Activated CD4-positive, alpha-beta T cell treated with anti-CD3 and anti-CD28 coated beads, Interleukin-2, amount 10 ng/mL, durations not matched to agents 7 days and 5 days (primary cell): ENCODE data around the gene CST8. TPM values are rescaled to one million over a fixed set of nuclear protein-coding genes. Genes with fewer than 3 reads are reported as not detected.

Source experiments
- CTCF ChIA-PET: fragments of 350-600 bp; sonication (Branson Sonifier 250); formaldehyde crosslinking; loops from one replicate; lab custom pipeline; 2021; ENCODE audit warnings: antibody characterized with exemption; lab: Charles Lee
- POLR2A ChIA-PET: fragments of 350-600 bp; sonication (Branson Sonifier 250); formaldehyde crosslinking; loops from one replicate; lab custom pipeline; 2021; ENCODE audit warnings: antibody characterized with exemption; lab: Charles Lee
- DNase-seq: peaks from one replicate; pipeline ENCODE4 v3.0.0-alpha.2; 2020
- H3K27ac Mint-ChIP-seq: one replicate; pipeline ENCODE4 v1.8.0; 2021; ENCODE audit warnings: mild to moderate bottlenecking, moderate library complexity, mixed read lengths
- H3K27me3 Mint-ChIP-seq: one replicate; pipeline ENCODE4 v1.8.0; 2021; ENCODE audit warnings: mixed read lengths
- H3K36me3 Mint-ChIP-seq: one replicate; pipeline ENCODE4 v1.8.0; 2021; ENCODE audit warnings: low read depth, mixed read lengths
- H3K4me1 Mint-ChIP-seq: one replicate; pipeline ENCODE4 v1.8.0; 2021; ENCODE audit warnings: mixed read lengths
- H3K4me3 Mint-ChIP-seq: one replicate; pipeline ENCODE4 v1.8.0; 2021; ENCODE audit warnings: mild to moderate bottlenecking, moderate library complexity, mixed read lengths
- H3K9me3 Mint-ChIP-seq: one replicate; pipeline ENCODE4 v1.8.0; 2021; ENCODE audit warnings: mixed read lengths
- total RNA-seq, 2 experiments: library from RNA; stranded (reverse); gene quantifications; one replicate each; pipeline ENCODE4 v1.2.3, GENCODE V29; 2021

Gene CST8
- total RNA-seq, 2 experiments from 2014 or later = not detected

GRCh38 chr20:23536328-23536974, 45.5 kb downstream of the CST8 start:
- POLR2A ChIA-PET = no interaction called here
- H3K9me3 Mint-ChIP-seq = no peaks in the 10 kb centered on the region

GRCh38 chr20:23537030-23537429, 46.1 kb downstream of the CST8 start:
- H3K4me1 Mint-ChIP-seq = no peaks in the 10 kb centered on the region
- no peaks in the 10 kb centered on the region for H3K36me3 Mint-ChIP-seq
- H3K9me3 Mint-ChIP-seq = no peaks in the 10 kb centered on the region
- CTCF ChIA-PET = no interaction called here
- no peak overlapping the region for H3K27ac Mint-ChIP-seq
- H3K27me3 Mint-ChIP-seq = peaks cover 10% of the 10 kb centered on the region
- POLR2A ChIA-PET = no interaction called here
- no peak overlapping the region for H3K4me3 Mint-ChIP-seq
- no peak for DNase-seq

More at GRCh38 chr20:23536328-23536974, 45.5 kb downstream of the CST8 start:
- Mint-ChIP-seq H3K27me3 (peaks cover 10% of the 10 kb centered on the region), H3K4me3 (no peak overlapping the region), H3K27ac (no peak overlapping the region), H3K4me1 (peaks cover under 1% of the 10 kb centered on the region), H3K36me3 (no peaks in the 10 kb centered on the region)
- no peak for DNase-seq
- CTCF ChIA-PET = no interaction called here

DNA sequence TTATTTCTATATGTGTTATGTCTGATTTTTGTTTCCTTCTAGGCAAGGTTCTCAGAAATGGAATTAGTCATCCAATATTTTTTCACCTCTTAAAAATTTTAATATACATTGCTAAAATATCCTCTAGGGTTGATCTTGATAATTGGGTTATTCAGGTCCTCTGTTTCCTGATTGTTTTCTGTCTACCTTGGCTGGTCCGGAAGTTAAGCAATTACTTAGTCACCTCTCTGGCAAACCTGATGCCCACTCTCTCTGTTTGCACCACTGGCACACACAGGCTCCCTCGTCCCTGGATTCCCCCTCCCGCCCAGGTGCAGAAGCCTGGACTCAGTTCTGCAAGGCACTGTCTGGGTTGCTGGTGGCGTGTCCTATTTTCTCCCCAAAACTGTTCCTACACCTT, 49.7 kb downstream of the CST8 start:
- no peaks in the 10 kb centered on the region for H3K36me3 Mint-ChIP-seq
- no peak for DNase-seq
- no peaks in the 10 kb centered on the region for H3K9me3 Mint-ChIP-seq
- ChIA-PET POLR2A (no interaction called here), CTCF (no interaction called here)
- H3K4me1 Mint-ChIP-seq = no peaks in the 10 kb centered on the region
- no peak overlapping the region for H3K4me3 Mint-ChIP-seq
- H3K27me3 Mint-ChIP-seq = peaks cover 10% of the 10 kb centered on the region
- no peak overlapping the region for H3K27ac Mint-ChIP-seq

DNA sequence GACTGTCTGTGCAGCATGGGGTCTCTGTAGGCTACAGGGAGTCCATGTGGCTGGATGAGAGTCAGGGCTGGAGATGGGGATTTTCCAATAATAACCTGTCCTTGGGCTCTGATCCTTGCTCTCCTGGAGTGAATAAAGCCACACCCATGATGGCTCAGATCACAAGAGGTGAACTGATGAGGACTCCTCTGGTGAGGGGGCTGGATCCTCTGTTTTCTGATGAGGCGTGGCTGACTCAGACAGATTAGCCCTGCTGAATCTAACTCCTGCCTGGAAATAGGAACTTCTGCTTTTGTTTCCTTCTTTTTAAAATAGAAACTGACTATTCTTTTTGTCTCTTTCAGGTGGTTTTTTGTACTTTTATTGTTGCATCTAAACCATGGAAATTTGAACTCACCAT, 50.4 kb downstream of the CST8 start:
- POLR2A ChIA-PET = no interaction called here
- DNase-seq = no peak
- CTCF ChIA-PET = no interaction called here
- Mint-ChIP-seq H3K4me1 (no peaks in the 10 kb centered on the region), H3K27me3 (peaks cover 10% of the 10 kb centered on the region), H3K36me3 (no peaks in the 10 kb centered on the region), H3K4me3 (no peak overlapping the region), H3K9me3 (no peaks in the 10 kb centered on the region), H3K27ac (no peak overlapping the region)

DNA sequence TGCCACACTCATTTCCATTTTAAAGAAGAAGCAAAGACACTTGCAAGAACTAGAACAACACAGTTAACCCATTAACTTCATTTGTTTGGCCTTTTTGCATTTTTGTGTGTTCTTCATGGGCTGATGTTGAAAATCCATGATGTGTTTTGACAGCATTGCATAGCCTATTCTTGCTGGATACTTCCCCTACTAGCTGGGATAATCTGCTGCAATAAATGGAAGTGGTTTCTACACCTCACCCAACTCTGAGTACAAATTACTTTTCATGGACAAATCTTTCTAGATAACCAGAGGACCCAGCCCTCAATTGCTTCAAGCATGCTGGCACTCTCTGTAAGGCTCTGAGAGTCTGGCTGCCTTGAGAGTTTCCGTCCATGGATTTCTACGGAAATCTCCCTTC, 50.9 kb downstream of the CST8 start:
- no peak overlapping the region for H3K4me3 Mint-ChIP-seq

GRCh38 chr20:23542801-23543200, 51.9 kb downstream of the CST8 start:
- H3K9me3 Mint-ChIP-seq = no peaks in the 10 kb centered on the region
- no peaks in the 10 kb centered on the region for H3K36me3 Mint-ChIP-seq
- CTCF ChIA-PET = no interaction called here
- POLR2A ChIA-PET = no interaction called here
- peaks cover 10% of the 10 kb centered on the region for H3K27me3 Mint-ChIP-seq
- H3K4me1 Mint-ChIP-seq = no peaks in the 10 kb centered on the region
- no peak overlapping the region for H3K4me3 Mint-ChIP-seq
- DNase-seq = no peak
- no peak overlapping the region for H3K27ac Mint-ChIP-seq

More for the DNA sequence above, 50.9 kb downstream of the CST8 start:
- H3K27ac Mint-ChIP-seq = no peak overlapping the region
- no peak for DNase-seq
- no peaks in the 10 kb centered on the region for H3K4me1 Mint-ChIP-seq
- POLR2A ChIA-PET = no interaction called here
- no peaks in the 10 kb centered on the region for H3K36me3 Mint-ChIP-seq
- CTCF ChIA-PET = interaction anchor here (0.9 kb wide), 1 partner anchor 19 kb away, joined by 3 read pairs; no protein-coding TSS in a partner anchor
- peaks cover 10% of the 10 kb centered on the region for H3K27me3 Mint-ChIP-seq
- no peaks in the 10 kb centered on the region for H3K9me3 Mint-ChIP-seq

GRCh38 chr20:23544133-23544532, 53.2 kb downstream of the CST8 start:
- Mint-ChIP-seq H3K4me1 (no peaks in the 10 kb centered on the region), H3K27ac (no peak overlapping the region), H3K27me3 (peaks cover 9% of the 10 kb centered on the region), H3K9me3 (no peaks in the 10 kb centered on the region), H3K4me3 (no peak overlapping the region), H3K36me3 (no peaks in the 10 kb centered on the region)
- DNase-seq = no peak
- ChIA-PET CTCF (no interaction called here), POLR2A (no interaction called here)

Other genes with a start within 250 kb of the CST8 start
- 10 to 100 TPM; 28.1 to 28.2 TPM for gene NXT1, start 140.3 kb upstream of the CST8 start, total RNA-seq
- gene GZF1, start 128.9 kb upstream of the CST8 start, total RNA-seq = 10 to 100 TPM; 12.3 to 15.5 TPM
- 10 to 100 TPM; 14.9 to 15.4 TPM for gene NAPB, start 69.6 kb upstream of the CST8 start, total RNA-seq
- gene CSTL1, start 51.4 kb upstream of the CST8 start, total RNA-seq = not detected
- not detected for gene CST11, start 38.2 kb upstream of the CST8 start, total RNA-seq
- not detected for gene CST9L, start 77.4 kb downstream of the CST8 start, total RNA-seq
- not detected for gene CST9, start 114.8 kb downstream of the CST8 start, total RNA-seq
- 1 to 10 TPM; 1.6 to 2.1 TPM for gene CST3, start 146.8 kb downstream of the CST8 start, total RNA-seq
- not detected for gene CST4, start 197.9 kb downstream of the CST8 start, total RNA-seq